ENCODE results near the gene ERCC2.

DNA sequence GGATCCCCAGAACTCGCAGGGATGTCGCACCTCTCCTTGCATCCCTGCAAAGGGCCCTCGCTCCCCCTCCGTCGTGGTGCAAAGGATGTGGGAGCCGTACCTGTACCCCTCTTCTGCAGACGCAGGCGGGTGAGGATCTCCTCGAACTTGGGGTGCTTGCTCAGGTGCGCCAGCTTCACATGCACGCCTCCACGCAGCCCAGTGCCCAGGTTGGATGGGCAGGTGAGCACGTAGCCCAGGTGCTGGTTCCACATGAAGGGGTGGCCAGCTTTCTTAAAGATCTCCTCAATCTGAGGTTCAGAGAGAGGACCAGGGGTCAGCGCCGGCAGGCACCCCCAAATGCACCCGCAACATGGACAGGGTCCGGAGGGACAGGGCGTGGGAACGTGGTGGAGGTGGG, 63.0 kb downstream of the ERCC2 start:
- TF ChIP-seq, protein P1, sequence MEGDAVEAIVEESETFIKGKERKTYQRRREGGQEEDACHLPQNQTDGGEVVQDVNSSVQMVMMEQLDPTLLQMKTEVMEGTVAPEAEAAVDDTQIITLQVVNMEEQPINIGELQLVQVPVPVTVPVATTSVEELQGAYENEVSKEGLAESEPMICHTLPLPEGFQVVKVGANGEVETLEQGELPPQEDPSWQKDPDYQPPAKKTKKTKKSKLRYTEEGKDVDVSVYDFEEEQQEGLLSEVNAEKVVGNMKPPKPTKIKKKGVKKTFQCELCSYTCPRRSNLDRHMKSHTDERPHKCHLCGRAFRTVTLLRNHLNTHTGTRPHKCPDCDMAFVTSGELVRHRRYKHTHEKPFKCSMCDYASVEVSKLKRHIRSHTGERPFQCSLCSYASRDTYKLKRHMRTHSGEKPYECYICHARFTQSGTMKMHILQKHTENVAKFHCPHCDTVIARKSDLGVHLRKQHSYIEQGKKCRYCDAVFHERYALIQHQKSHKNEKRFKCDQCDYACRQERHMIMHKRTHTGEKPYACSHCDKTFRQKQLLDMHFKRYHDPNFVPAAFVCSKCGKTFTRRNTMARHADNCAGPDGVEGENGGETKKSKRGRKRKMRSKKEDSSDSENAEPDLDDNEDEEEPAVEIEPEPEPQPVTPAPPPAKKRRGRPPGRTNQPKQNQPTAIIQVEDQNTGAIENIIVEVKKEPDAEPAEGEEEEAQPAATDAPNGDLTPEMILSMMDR (IDR thresholded peaks at IDR 0.05) = no peak
- TF ChIP-seq FOXP1 (CRISPR knock-in tag; IDR thresholded peaks at IDR 0.05; ENCODE audit: borderline replicate concordance) (no peak), JAZF1 (CRISPR knock-in tag; IDR thresholded peaks at IDR 0.05) (no peak), SP1 (CRISPR knock-in tag; conservative IDR thresholded peaks at IDR 0.05) (no peak), SMAD4 (CRISPR knock-in tag; IDR thresholded peaks at IDR 0.05) (no peak), RELA (CRISPR knock-in tag; IDR thresholded peaks at IDR 0.05; ENCODE audit: borderline replicate concordance) (no peak), GABPB1 (CRISPR knock-in tag; IDR thresholded peaks at IDR 0.05) (no peak), IRF2 (CRISPR knock-in tag; IDR thresholded peaks at IDR 0.05; ENCODE audit: borderline replicate concordance, low read depth) (no peak), CREB1 (CRISPR knock-in tag; IDR thresholded peaks at IDR 0.05) (no peak), ETV6 (CRISPR knock-in tag; IDR thresholded peaks at IDR 0.05) (no peak)
- TF ChIP-seq, protein P2, sequence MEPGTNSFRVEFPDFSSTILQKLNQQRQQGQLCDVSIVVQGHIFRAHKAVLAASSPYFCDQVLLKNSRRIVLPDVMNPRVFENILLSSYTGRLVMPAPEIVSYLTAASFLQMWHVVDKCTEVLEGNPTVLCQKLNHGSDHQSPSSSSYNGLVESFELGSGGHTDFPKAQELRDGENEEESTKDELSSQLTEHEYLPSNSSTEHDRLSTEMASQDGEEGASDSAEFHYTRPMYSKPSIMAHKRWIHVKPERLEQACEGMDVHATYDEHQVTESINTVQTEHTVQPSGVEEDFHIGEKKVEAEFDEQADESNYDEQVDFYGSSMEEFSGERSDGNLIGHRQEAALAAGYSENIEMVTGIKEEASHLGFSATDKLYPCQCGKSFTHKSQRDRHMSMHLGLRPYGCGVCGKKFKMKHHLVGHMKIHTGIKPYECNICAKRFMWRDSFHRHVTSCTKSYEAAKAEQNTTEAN (CRISPR knock-in tag; IDR thresholded peaks at IDR 0.05) = no peak
